PC-3 (cell line): ENCODE measurements around the gene GJC1. TPM values are rescaled to one million over a fixed set of nuclear protein-coding genes. Genes with fewer than 3 reads are reported as not detected.

Experiments
- ATAC-seq: fragments of 200-7000 bp; cut with Tn5 transposase; 2 replicates; pipeline ENCODE4 v1.9.1; 2020; ENCODE audit warnings: mild to moderate bottlenecking, moderate library complexity
- Bru-seq: library from RNA; stranded (reverse); fragments of 400-500 nt; gene quantifications from one replicate; lab custom pipeline; 2021; lab: Mats Ljungman, UMichigan
- BruChase-seq, 2 experiments: library from RNA; stranded (reverse); fragments of 400-500 nt; gene quantifications; one replicate each; lab custom pipeline; 2021; lab: Mats Ljungman, UMichigan
- BruUV-seq: library from RNA; stranded (reverse); fragments of 400-500 nt; replicated peaks from 2 replicates; lab custom pipeline; 2021; lab: Mats Ljungman, UMichigan
- CTCF ChIA-PET: fragments of 300-600 bp; sonication (Branson Sonifier 250); formaldehyde crosslinking; loops from one replicate; lab custom pipeline; 2022; ENCODE audit warnings: antibody characterized with exemption; lab: Charles Lee
- POLR2A ChIA-PET: fragments of 300-600 bp; sonication (Branson Sonifier 250); formaldehyde crosslinking; loops from one replicate; lab custom pipeline; 2022; ENCODE audit warnings: antibody characterized with exemption; ENCODE audit not compliant: unreplicated experiment; lab: Charles Lee
- DNase-seq: peaks from one replicate; pipeline ENCODE4 v3.0.0-alpha.2; 2015
- H2AFZ ChIP-seq: fragments of 300-600 bp; sonication (generic); 2 replicates; pipeline ENCODE4 v1.6.0; 2016; ENCODE audit warnings: antibody characterized with exemption, low read length
- H3F3A ChIP-seq: fragments of 300-600 bp; sonication (generic); one replicate; pipeline ENCODE4 v1.6.0; 2017; ENCODE audit warnings: antibody characterized with exemption, low read length, control low read depth, mild to moderate bottlenecking; ENCODE audit not compliant: unreplicated experiment
- H3K27ac ChIP-seq: fragments of 300-600 bp; sonication (generic); 2 replicates; pipeline ENCODE4 v1.5.1; 2016; ENCODE audit warnings: mild to moderate bottlenecking, low read length
- H3K27me3 ChIP-seq: fragments of 300-600 bp; sonication (generic); 2 replicates; pipeline ENCODE4 v1.6.1; 2016; ENCODE audit warnings: low read length, mixed read lengths
- H3K36me3 ChIP-seq: fragments of 300-600 bp; sonication (generic); 2 replicates; pipeline ENCODE4 v1.6.1; 2016; ENCODE audit warnings: low read depth, mixed run types, low read length, mixed read lengths
- H3K4me1 ChIP-seq: fragments of 300-600 bp; sonication (generic); 2 replicates; pipeline ENCODE4 v1.5.1; 2016; ENCODE audit warnings: low read length; ENCODE audit not compliant: insufficient read depth
- H3K4me2 ChIP-seq: fragments of 300-600 bp; sonication (generic); 2 replicates; pipeline ENCODE4 v1.6.0; 2016; ENCODE audit warnings: low read length
- H3K4me3 ChIP-seq: fragments of 300-600 bp; sonication (generic); 2 replicates; pipeline ENCODE4 v1.5.1; 2016; ENCODE audit warnings: mild to moderate bottlenecking, low read length, mixed read lengths
- H3K79me2 ChIP-seq: fragments of 300-600 bp; sonication (generic); 2 replicates; pipeline ENCODE4 v1.6.1; 2017; ENCODE audit warnings: low read length, mixed read lengths
- H3K9ac ChIP-seq: fragments of 300-600 bp; sonication (generic); 2 replicates; pipeline ENCODE4 v1.6.0; 2016; ENCODE audit warnings: mild to moderate bottlenecking, low read length
- H3K9me2 ChIP-seq: fragments of 300-600 bp; sonication (generic); replicated peaks from 2 replicates; pipeline ENCODE4 v1.6.1; 2016; ENCODE audit warnings: mixed run types, low read length, mixed read lengths
- H3K9me3 ChIP-seq: fragments of 300-600 bp; sonication (generic); 2 replicates; pipeline ENCODE4 v1.6.1; 2016; ENCODE audit warnings: low read length, mixed read lengths
- H4K20me1 ChIP-seq: fragments of 300-600 bp; sonication (generic); 2 replicates; pipeline ENCODE4 v1.6.1; 2016; ENCODE audit warnings: low read length, mixed read lengths
- CTCF ChIP-seq: fragments of 300-600 bp; sonication (generic); conservative IDR thresholded peaks from 2 replicates; pipeline ENCODE4 v1.5.1; 2017; ENCODE audit warnings: antibody characterized with exemption, low read depth, mild to moderate bottlenecking, low read length
- EZH2 ChIP-seq: fragments of 300-600 bp; sonication (generic); IDR thresholded peaks from one replicate; pipeline ENCODE4 v1.6.1; 2017; ENCODE audit warnings: antibody characterized with exemption, mild to moderate bottlenecking, low read length; ENCODE audit not compliant: unreplicated experiment
- EZH2phosphoT487 ChIP-seq: fragments of 300-600 bp; sonication (generic); IDR thresholded peaks from 2 replicates; pipeline ENCODE4 v1.6.1; 2018; ENCODE audit warnings: mild to moderate bottlenecking, antibody characterized with exemption, low read length, borderline replicate concordance
- intact Hi-C: fragments of 100-400 bp; cut with micrococcal nuclease; formaldehyde crosslinking; loops from 2 replicates; pipeline ENCODE4 v1.9.0; 2023
- long read RNA-seq: library from polyadenylated mRNA; unstranded; transcript quantifications from one replicate; pipeline ENCODE4 v2.0.0, GENCODE V29; 2021; ENCODE audit not compliant: unreplicated experiment
- total RNA-seq: library from RNA; depleted of rRNA; stranded (reverse); fragments of >200 nt; gene quantifications from 2 replicates; pipeline ENCODE4 v1.2.3, GENCODE V29; 2014; rRNA removed

GJC1 gene
- total RNA-seq, result 16.4 and 17.1 TPM in 2 replicates
- percentile 66 among the genes with signal in this experiment for Bru-seq, nascent RNA
- BruChase-seq, experiment 1, labeled RNA remaining after a 6-hour chase, result percentile 89 among the genes with signal in this experiment
- percentile 81 among the genes with signal in this experiment for BruChase-seq, experiment 2, labeled RNA remaining after a 2-hour chase
- long read RNA-seq, transcript GJC1-209 (3 exons, 1,837 nt), result major isoform, 27 of 38 reads
- long read RNA-seq, partial matches to known transcripts, result 6 of 38 reads
- long read RNA-seq, other reads (novel, unspliced or antisense), result 5 of 38 reads

GRCh38 chr17:44829523-44830358 is at the start of gene GJC1:
Gene GJC1 (minus strand): TSS chr17:44830287. CDS start chr17:44805817, 24,470 bp downstream.
- no peaks in the 10 kb centered on the region for H3F3A ChIP-seq
- POLR2A ChIA-PET, result no interaction called here
- H3K9me3 ChIP-seq, result no peaks in the 10 kb centered on the region
- no TSS peak for BruUV-seq
- no peaks in the 10 kb centered on the region for H3K9me2 ChIP-seq
- no peak within 1 kb of the TSS for H3K27ac ChIP-seq
- intact Hi-C loops, result loop anchor here (2.0 to 5.0 kb wide), 3 partner anchors 35 to 51 kb away; no protein-coding TSS in a partner anchor
- H4K20me1 ChIP-seq, result no peaks in the 10 kb centered on the region
- DNase-seq, result peak; percentile 41
- peaks cover 25% of the 10 kb centered on the region for H3K4me1 ChIP-seq
- ATAC-seq, result peak; percentile 45
- H3K79me2 ChIP-seq, result peaks cover 51% of the 10 kb centered on the region
- H3K36me3 ChIP-seq, result no peaks in the 10 kb centered on the region
- H2AFZ ChIP-seq, result peak within 1 kb of the TSS; percentile 95
- TF ChIP-seq CTCF (no peak), EZH2 (no peak), EZH2phosphoT487 (no peak)
- H3K4me2 ChIP-seq, result peak within 1 kb of the TSS; percentile 80
- CTCF ChIA-PET, result interaction anchor here (1.1 kb wide), 1 partner anchor 54 kb away, joined by 4 read pairs; no protein-coding TSS in a partner anchor
- no peaks in the 10 kb centered on the region for H3K27me3 ChIP-seq
- peak within 1 kb of the TSS; percentile 70 for H3K9ac ChIP-seq
- peak within 1 kb of the TSS; percentile 75 for H3K4me3 ChIP-seq

- no peaks in the 10 kb centered on the region for H3K79me2 ChIP-seq
- peaks cover 69% of the 10 kb centered on the region for H3K36me3 ChIP-seq
- H3K27ac ChIP-seq, result no peak overlapping the region
- no peak overlapping the region for H3K9ac ChIP-seq
- no peaks in the 10 kb centered on the region for H4K20me1 ChIP-seq
- H2AFZ ChIP-seq, result no peak overlapping the region
- no peaks in the 10 kb centered on the region for H3K4me1 ChIP-seq
- BruUV-seq, result no TSS peak
- no peak overlapping the region for H3K4me3 ChIP-seq
- ChIA-PET CTCF (interaction anchor here (0.5 to 2.5 kb wide), 3 partner anchors 100 to 167 kb away, joined by 3 to 13 read pairs (median 13); no protein-coding TSS in a partner anchor), POLR2A (interaction anchor here (0.6 kb wide), 1 partner anchor 158 kb away, joined by 5 read pairs; no protein-coding TSS in a partner anchor)
- no peaks in the 10 kb centered on the region for H3K9me3 ChIP-seq
- no peak for ATAC-seq
- H3F3A ChIP-seq, result no peaks in the 10 kb centered on the region
- no peak overlapping the region for H3K4me2 ChIP-seq
- TF ChIP-seq EZH2 (no peak), CTCF (no peak), EZH2phosphoT487 (no peak)
- no peaks in the 10 kb centered on the region for H3K27me3 ChIP-seq
- intact Hi-C loops, result no loop called here
- no peaks in the 10 kb centered on the region for H3K9me2 ChIP-seq
- DNase-seq, result no peak
These were observed 49.3 kb upstream of the GJC1 start for GRCh38 chr17:44879376-44879775.
